A549 (cell line): ENCODE measurements around the gene DCLK3. TPM values are rescaled to one million over a fixed set of nuclear protein-coding genes. Genes with fewer than 3 reads are reported as not detected.

Experiments used
- ATAC-seq, 2 experiments: fragments of 200-7000 bp in 1 of 2; fragments of >200 bp in 1 of 2; cut with Nextera tagmentation in 1 of 2; cut with Tn5 transposase in 1 of 2; 3 replicates each; pipeline versions ENCODE4 v1.8.0 to v1.9.1; 2018 to 2020; ENCODE audit warnings: mild to moderate bottlenecking in 1 of 2, moderate library complexity in 1 of 2
- CTCF ChIA-PET: fragments of 300-600 bp; sonication (Branson Sonifier 250); formaldehyde crosslinking; extraction: SDS; loops from one replicate; lab custom pipeline; 2021; ENCODE audit warnings: antibody characterized with exemption, inconsistent platforms; lab: Yijun Ruan, JAX
- POLR2A ChIA-PET: fragments of 350-600 bp; formaldehyde crosslinking; extraction: SDS; loops from one replicate; lab custom pipeline; 2021; ENCODE audit warnings: antibody characterized with exemption, inconsistent platforms; lab: Yijun Ruan, JAX
- DNase-seq, 2 experiments: peaks; one replicate each; pipeline versions ENCODE4 v3.0.0 to v3.0.0-alpha.2; 2011 to 2016; ENCODE audit warnings: low read depth in 1 of 2, low spot score in 1 of 2
- FAIRE-seq: peaks from 2 replicates; lab custom pipeline; 2011; peaks lifted over from hg19 to GRCh38; lab: Jason Lieb, UNC
- H3K27ac ChIP-seq, 2 experiments: fragments of >200 bp; sonication (Bioruptor Twin); formaldehyde crosslinking; 3 replicates each; pipeline ENCODE4 v1.5.1; 2016 to 2017
- H3K4me1 ChIP-seq: fragments of >200 bp; sonication (Bioruptor Twin); formaldehyde crosslinking; 3 replicates; pipeline ENCODE4 v1.6.1; 2016
- H3K4me2 ChIP-seq: fragments of >200 bp; sonication (Bioruptor Twin); formaldehyde crosslinking; 3 replicates; pipeline ENCODE4 v1.6.1; 2016
- H3K4me3 ChIP-seq: fragments of >200 bp; sonication (Bioruptor Twin); formaldehyde crosslinking; 3 replicates; pipeline ENCODE4 v1.5.1; 2016
- H3K9me3 ChIP-seq: fragments of >200 bp; sonication (Bioruptor Twin); formaldehyde crosslinking; 3 replicates; pipeline ENCODE4 v1.6.1; 2016
- BCL3 ChIP-seq: fragments of >200 bp; sonication (Bioruptor Twin); formaldehyde crosslinking; IDR thresholded peaks from 3 replicates; pipeline ENCODE4 v1.6.1; 2016
- CEBPB ChIP-seq, 2 experiments: fragments of >200 bp in 1 of 2; sonication (Bioruptor Twin) in 1 of 2; formaldehyde crosslinking in 1 of 2; IDR thresholded peaks; 2 replicates each; pipeline ENCODE4 v1.6.1; 2012 to 2016
- CHD2 ChIP-seq: fragments of 150-350 bp; IDR thresholded peaks from 2 replicates; pipeline ENCODE4 v1.6.1; 2014; ENCODE audit warnings: low read length; ENCODE audit not compliant: partially characterized antibody
- CHD4 ChIP-seq: fragments of 200-600 bp; sonication (generic); IDR thresholded peaks from 2 replicates; pipeline ENCODE4 v1.6.1; 2016; ENCODE audit warnings: antibody characterized with exemption, mild to moderate bottlenecking, borderline replicate concordance
- EHF ChIP-seq: fragments of 250-450 bp; sonication (Bioruptor Pico); IDR thresholded peaks from 2 replicates; pipeline ENCODE4 v1.5.0; 2020; ENCODE audit warnings: mild to moderate bottlenecking
- ELK1 ChIP-seq: fragments of 150-350 bp; IDR thresholded peaks from 2 replicates; pipeline ENCODE4 v1.6.1; 2014; ENCODE audit warnings: low read depth, mild to moderate bottlenecking, low read length
- ESRRA ChIP-seq: fragments of 150-350 bp; IDR thresholded peaks from 2 replicates; pipeline ENCODE4 v1.6.1; 2014; ENCODE audit warnings: mild to moderate bottlenecking, low read length, borderline replicate concordance
- FOSL2 ChIP-seq, 2 experiments: fragments of 450-650 bp in 1 of 2; fragments of >200 bp in 1 of 2; sonication (Bioruptor Twin) in 1 of 2; formaldehyde crosslinking; IDR thresholded peaks; 2 replicates each; pipeline versions ENCODE4 v1.5.0 to v1.6.1; 2016 to 2020; ENCODE audit warnings: mild to moderate bottlenecking in 1 of 2, moderate library complexity in 1 of 2
- HEYL ChIP-seq: fragments of 250-450 bp; sonication (Bioruptor Pico); IDR thresholded peaks from 2 replicates; pipeline ENCODE4 v1.8.0; 2021; ENCODE audit warnings: mild to moderate bottlenecking, moderate library complexity
- HOXB5 ChIP-seq: fragments of 250-450 bp; sonication (Bioruptor Pico); IDR thresholded peaks from 2 replicates; pipeline ENCODE4 v1.5.0; 2020; ENCODE audit warnings: mild to moderate bottlenecking, moderate library complexity
- JUNB ChIP-seq: fragments of >200 bp; sonication (Bioruptor Twin); formaldehyde crosslinking; IDR thresholded peaks from 2 replicates; pipeline ENCODE4 v1.6.1; 2016
- KDM5A ChIP-seq: fragments of 200-600 bp; sonication (generic); IDR thresholded peaks from 2 replicates; pipeline ENCODE4 v1.6.1; 2016; ENCODE audit warnings: antibody characterized with exemption, mild to moderate bottlenecking
- MAZ ChIP-seq: fragments of 150-350 bp; IDR thresholded peaks from 2 replicates; pipeline ENCODE4 v1.6.1; 2014; ENCODE audit warnings: antibody characterized with exemption, low read depth, low read length, borderline replicate concordance
- MYC ChIP-seq: IDR thresholded peaks from 2 replicates; pipeline ENCODE4 v1.6.1; 2012; ENCODE audit warnings: mild to moderate bottlenecking, inconsistent platforms, low read length, improper control_type of control experiment, borderline replicate concordance
- NR3C1 ChIP-seq: fragments of >200 bp; sonication (Bioruptor Twin); formaldehyde crosslinking; IDR thresholded peaks from 3 replicates; pipeline ENCODE4 v1.6.1; 2017
- PBX3 ChIP-seq: IDR thresholded peaks from 2 replicates; pipeline ENCODE4 v1.6.1; 2012
- PHF8 ChIP-seq: fragments of 200-600 bp; sonication (generic); IDR thresholded peaks from 2 replicates; pipeline ENCODE4 v1.6.1; 2016; ENCODE audit warnings: low read depth, mild to moderate bottlenecking, antibody characterized with exemption, moderate library complexity, borderline replicate concordance
- RAD21 ChIP-seq, 2 experiments: fragments of >200 bp in 1 of 2; sonication (Bioruptor Twin) in 1 of 2; formaldehyde crosslinking in 1 of 2; IDR thresholded peaks in 1 of 2; conservative IDR thresholded peaks in 1 of 2; 2 replicates in 1 of 2; 3 replicates in 1 of 2; pipeline ENCODE4 v1.6.1; 2012 to 2018; ENCODE audit warnings: inconsistent platforms in 1 of 2
- RARB ChIP-seq: fragments of 250-450 bp; sonication (Bioruptor Pico); IDR thresholded peaks from 2 replicates; pipeline ENCODE4 v1.8.0; 2021; ENCODE audit warnings: mild to moderate bottlenecking, moderate library complexity
- RCOR1 ChIP-seq: fragments of 150-350 bp; IDR thresholded peaks from 2 replicates; pipeline ENCODE4 v1.6.1; 2014; ENCODE audit warnings: antibody characterized with exemption, low read length, low read depth
- RNF2 ChIP-seq: fragments of 200-600 bp; sonication (generic); IDR thresholded peaks from 2 replicates; pipeline ENCODE4 v1.6.1; 2016; ENCODE audit warnings: low read depth, mild to moderate bottlenecking, antibody characterized with exemption, moderate library complexity, borderline replicate concordance
- SREBF2 ChIP-seq: fragments of 450-650 bp; IDR thresholded peaks from 2 replicates; pipeline ENCODE4 v1.6.1; 2014; ENCODE audit warnings: mild to moderate bottlenecking, moderate library complexity
- TFCP2L1 ChIP-seq: fragments of 250-450 bp; sonication (Bioruptor Pico); IDR thresholded peaks from 2 replicates; pipeline ENCODE4 v1.5.0; 2021; ENCODE audit warnings: mild to moderate bottlenecking
- ZC3H11A ChIP-seq: fragments of 450-650 bp; IDR thresholded peaks from 2 replicates; pipeline ENCODE4 v1.6.1; 2014; ENCODE audit warnings: antibody characterized with exemption, mild to moderate bottlenecking
- WGBS: methylation state at CpG from one replicate; pipeline ENCODE4 v1.1.6; 2017; ENCODE audit errors: missing lambda C conversion rate; 5-methylcytosine and 5-hydroxymethylcytosine counted together
- polyA plus RNA-seq, 4 experiments: library from polyadenylated mRNA; depleted of rRNA in 3 of 4; stranded (reverse); fragments of >200 nt; fragmentation: RNase III in 1 of 4; extraction: RNeasy Plus Mini Kit Qiagen cat#74134 plus additional on column Dnase treatment in 1 of 4; gene quantifications; 2 replicates in 3 of 4; 3 replicates in 1 of 4; pipeline ENCODE4 v1.2.3, GENCODE V29; 2011 to 2017

Gene DCLK3
- polyA plus RNA-seq, 2 of the 4 experiments (the other 2 are of a cell fraction) = not detected

GRCh38 chr3:36786921-36787890, 22.9 kb upstream of the DCLK3 start:
- no peak for TF ChIP-seq RAD21 (conservative IDR thresholded peaks at IDR 0.05 in 1 of 2, IDR thresholded peaks at IDR 0.05 in 1 of 2)
- no peak for TF ChIP-seq CHD2
- no peak for TF ChIP-seq BCL3
- no peak for TF ChIP-seq PBX3
- no peak for TF ChIP-seq ELK1
- TF ChIP-seq CEBPB (IDR thresholded peaks at IDR 0.05) = no peak
- no peak for TF ChIP-seq ESRRA
- TF ChIP-seq NR3C1 = no peak
- TF ChIP-seq KDM5A = no peak
- TF ChIP-seq HOXB5 (CRISPR knock-in tag) = no peak
- H3K4me1 ChIP-seq = no peaks in the 10 kb centered on the region
- 26% methylated on average over 3 of the region's 3 CpGs for WGBS
- ChIA-PET POLR2A (no interaction called here), CTCF (interaction anchor here (1.5 to 1.7 kb wide), 2 partner anchors 58 to 82 kb away, joined by 5 read pairs; no protein-coding TSS in a partner anchor)
- DNase-seq = no peak
- FAIRE-seq = no peak
- H3K4me3 ChIP-seq = no peak overlapping the region
- no peaks in the 10 kb centered on the region for H3K9me3 ChIP-seq
- no peak overlapping the region for H3K27ac ChIP-seq
- ATAC-seq = no peak
- no peak overlapping the region for H3K4me2 ChIP-seq

GRCh38 chr3:36784138-36784635, 19.8 kb upstream of the DCLK3 start:
- Histone ChIP-seq H3K4me2 (no peak overlapping the region), H3K4me1 (no peaks in the 10 kb centered on the region), H3K9me3 (no peaks in the 10 kb centered on the region), H3K4me3 (no peak overlapping the region), H3K27ac (no peak overlapping the region)
- 8% methylated on average over 3 of the region's 3 CpGs for WGBS
- DNase-seq (no peak), ATAC-seq (no peak), FAIRE-seq (no peak)
- ChIA-PET POLR2A (no interaction called here), CTCF (interaction anchor here (0.6 to 2.2 kb wide), 5 partner anchors 8 to 883 kb away, joined by 3 to 6 read pairs (median 3); no protein-coding TSS in a partner anchor)
- TF ChIP-seq RCOR1 = no peak
- no peak for TF ChIP-seq NR3C1
- TF ChIP-seq SREBF2 = no peak
- no peak for TF ChIP-seq HEYL
- TF ChIP-seq ESRRA = no peak
- no peak for TF ChIP-seq MYC
- TF ChIP-seq BCL3 = no peak
- no peak for TF ChIP-seq CHD4
- no peak for TF ChIP-seq FOSL2 (IDR thresholded peaks at IDR 0.05)
- no peak for TF ChIP-seq FOSL2 (CRISPR knock-in tag; IDR thresholded peaks at IDR 0.05)
- TF ChIP-seq EHF (CRISPR knock-in tag) = no peak
- TF ChIP-seq PHF8 = no peak
- no peak for TF ChIP-seq JUNB
- no peak for TF ChIP-seq MAZ
- TF ChIP-seq TFCP2L1 = no peak
- no peak for TF ChIP-seq CEBPB (IDR thresholded peaks at IDR 0.05)
- TF ChIP-seq RARB (CRISPR knock-in tag) = no peak
- no peak for TF ChIP-seq ZC3H11A
- TF ChIP-seq CHD2 = no peak
- no peak for TF ChIP-seq RNF2
